ENCODE data around the gene ATP1B1.

The ATP1B1 gene

DNA sequence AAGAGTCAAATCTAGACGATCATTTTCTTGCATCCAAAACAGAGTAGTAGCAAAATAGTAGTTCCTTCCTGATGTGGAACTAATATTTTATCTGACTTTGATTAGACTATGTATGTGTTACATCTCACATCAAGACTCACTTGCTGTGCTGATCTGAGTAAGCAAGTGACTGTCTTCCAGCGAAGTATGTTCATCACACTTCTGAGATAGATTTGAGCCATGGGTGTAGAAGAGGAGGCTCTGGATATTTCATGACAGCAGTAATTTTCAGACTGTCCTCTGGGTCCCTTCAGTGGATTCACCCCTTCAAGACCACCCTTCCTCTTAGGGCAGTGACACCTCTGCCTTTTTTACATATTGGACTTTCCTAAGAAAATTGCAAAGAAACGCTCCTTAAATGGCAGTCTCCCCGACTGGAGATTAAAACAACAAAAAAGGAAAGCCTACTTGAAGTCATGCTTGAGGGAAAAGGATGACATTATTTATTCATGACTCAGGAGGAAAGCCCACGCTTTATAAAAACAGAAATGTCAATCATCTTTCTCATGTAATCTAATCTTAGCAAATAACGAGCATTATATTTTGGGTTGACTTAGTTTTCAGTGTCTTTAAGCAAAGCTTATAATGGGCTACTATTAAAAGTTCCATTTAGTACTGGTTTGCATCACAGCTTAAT, 22.8 kb downstream of the ATP1B1 start:
- H3K4me3 ChIP-seq (ENCODE audit: low read depth, low read length): no peak overlapping the region
- no peaks in the 10 kb centered on the region for H3K9me3 ChIP-seq (ENCODE audit: control insufficient read depth, insufficient read depth, low read depth, low read length)
- H3K27me3 ChIP-seq (ENCODE audit: control insufficient read depth, insufficient read depth, low read length): no peaks in the 10 kb centered on the region
- H3K4me1 ChIP-seq (ENCODE audit: control insufficient read depth, insufficient read depth, low read length): 0 out of 2 replicates have a peak, but pooled peaks cover 4% of the 10 kb centered on the region
- no peak overlapping the region for H3K27ac ChIP-seq (ENCODE audit: low read depth, low read length)
- no peak overlapping the region for H3K9ac ChIP-seq (ENCODE audit: low read length)
- H3K36me3 ChIP-seq (ENCODE audit: control insufficient read depth, insufficient read depth, low read length): peaks cover 64% of the 10 kb centered on the region

DNA sequence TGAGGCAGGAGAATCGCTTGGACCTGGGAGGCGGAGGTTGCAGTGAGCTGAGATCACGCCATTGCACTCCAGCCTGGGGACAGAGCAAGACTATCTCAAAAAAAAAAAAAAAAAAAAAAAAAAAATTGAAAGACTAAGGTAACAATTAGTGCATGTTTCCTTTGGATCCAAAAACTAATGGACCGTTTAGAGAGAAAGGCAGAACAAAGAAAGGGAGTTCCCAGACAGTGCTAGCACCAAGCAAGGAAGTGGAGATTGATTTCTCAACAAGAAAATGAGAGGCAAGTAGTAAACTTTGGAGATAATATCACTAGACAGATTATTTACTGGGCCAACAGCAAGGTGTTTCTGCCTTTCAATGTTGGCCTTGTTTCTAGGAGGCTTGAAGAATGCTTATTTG, 24.2 kb downstream of the ATP1B1 start:
- H3K4me1 ChIP-seq (ENCODE audit: control insufficient read depth, insufficient read depth, low read length): peaks cover 4% of the 10 kb centered on the region; the same call in 1 of the 2 replicates
- H3K9me3 ChIP-seq (ENCODE audit: control insufficient read depth, insufficient read depth, low read depth, low read length): no peaks in the 10 kb centered on the region
- H3K36me3 ChIP-seq (ENCODE audit: control insufficient read depth, insufficient read depth, low read length): peaks cover 51% of the 10 kb centered on the region
- no peak overlapping the region for H3K4me3 ChIP-seq (ENCODE audit: low read depth, low read length)
- H3K27me3 ChIP-seq (ENCODE audit: control insufficient read depth, insufficient read depth, low read length): no peaks in the 10 kb centered on the region
- no peak overlapping the region for H3K27ac ChIP-seq (ENCODE audit: low read depth, low read length)
- no peak overlapping the region for H3K9ac ChIP-seq (ENCODE audit: low read length)

GRCh38 chr1:169132512-169133227, 26.2 kb downstream of the ATP1B1 start:
- no peak overlapping the region for H3K4me3 ChIP-seq (ENCODE audit: low read depth, low read length)
- no peak overlapping the region for H3K27ac ChIP-seq (ENCODE audit: low read depth, low read length)
- H3K36me3 ChIP-seq (ENCODE audit: control insufficient read depth, insufficient read depth, low read length): peaks cover 37% of the 10 kb centered on the region
- peaks cover 9% of the 10 kb centered on the region; the same call in 1 of the 2 replicates for H3K4me1 ChIP-seq (ENCODE audit: control insufficient read depth, insufficient read depth, low read length)
- H3K9ac ChIP-seq (ENCODE audit: low read length): no peak overlapping the region
- H3K9me3 ChIP-seq (ENCODE audit: control insufficient read depth, insufficient read depth, low read depth, low read length): no peaks in the 10 kb centered on the region
- no peaks in the 10 kb centered on the region for H3K27me3 ChIP-seq (ENCODE audit: control insufficient read depth, insufficient read depth, low read length)

DNA sequence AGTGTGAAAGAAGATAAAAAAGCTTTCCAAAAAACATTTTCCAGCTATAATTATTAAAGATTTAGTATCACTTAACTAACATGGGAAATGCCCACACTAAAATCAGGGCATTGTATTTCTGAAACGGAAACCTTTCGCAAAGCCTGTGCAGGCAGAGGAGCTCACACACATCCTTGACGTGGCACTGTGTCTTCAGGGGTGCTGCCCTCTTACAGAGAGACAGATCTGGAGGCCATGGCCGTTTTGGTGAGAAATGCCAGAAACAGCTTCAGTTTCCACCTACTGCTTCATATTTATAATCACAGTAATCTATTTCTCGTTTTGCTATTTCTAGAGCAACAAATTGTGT, 26.7 kb downstream of the ATP1B1 start:
- Histone ChIP-seq H3K9ac (ENCODE audit: low read length) (no peak overlapping the region), H3K27me3 (ENCODE audit: control insufficient read depth, insufficient read depth, low read length) (no peaks in the 10 kb centered on the region), H3K9me3 (ENCODE audit: control insufficient read depth, insufficient read depth, low read depth, low read length) (no peaks in the 10 kb centered on the region), H3K4me1 (ENCODE audit: control insufficient read depth, insufficient read depth, low read length) (peaks cover 9% of the 10 kb centered on the region; the same call in 1 of the 2 replicates), H3K4me3 (ENCODE audit: low read depth, low read length) (no peak overlapping the region), H3K36me3 (ENCODE audit: control insufficient read depth, insufficient read depth, low read length) (peaks cover 32% of the 10 kb centered on the region), H3K27ac (ENCODE audit: low read depth, low read length) (no peak overlapping the region)

- H3K4me3 ChIP-seq (ENCODE audit: low read depth, low read length): no peak overlapping the region
- peaks cover 25% of the 10 kb centered on the region for H3K36me3 ChIP-seq (ENCODE audit: control insufficient read depth, insufficient read depth, low read length)
- peaks cover 9% of the 10 kb centered on the region; the same call in 1 of the 2 replicates for H3K4me1 ChIP-seq (ENCODE audit: control insufficient read depth, insufficient read depth, low read length)
- H3K27me3 ChIP-seq (ENCODE audit: control insufficient read depth, insufficient read depth, low read length): no peaks in the 10 kb centered on the region
- no peaks in the 10 kb centered on the region for H3K9me3 ChIP-seq (ENCODE audit: control insufficient read depth, insufficient read depth, low read depth, low read length)
- no peak overlapping the region for H3K9ac ChIP-seq (ENCODE audit: low read length)
- no peak overlapping the region for H3K27ac ChIP-seq (ENCODE audit: low read depth, low read length)
These were observed 27.5 kb downstream of the ATP1B1 start for GRCh38 chr1:169133801-169134502.

DNA sequence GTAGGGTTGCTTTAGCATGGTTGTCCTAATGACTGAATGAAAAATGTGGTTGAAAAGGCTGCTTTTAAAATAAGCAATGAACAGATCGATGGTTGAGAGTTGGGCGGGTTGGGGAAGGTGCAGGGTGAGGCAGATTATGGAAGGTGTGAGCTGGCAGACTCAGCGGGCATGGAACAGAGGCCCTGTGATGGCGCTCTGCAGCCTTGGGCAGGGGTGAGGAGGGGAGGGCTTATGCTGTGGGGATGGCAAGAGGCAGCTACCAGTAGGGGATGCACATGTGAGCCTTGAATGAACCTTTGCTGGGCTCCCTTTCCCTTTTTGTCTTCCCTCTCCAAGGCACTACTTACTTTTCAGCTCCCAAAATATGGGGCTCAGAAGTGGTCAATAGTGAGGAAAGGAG, 30.9 kb downstream of the ATP1B1 start:
- peaks cover 5% of the 10 kb centered on the region for H3K36me3 ChIP-seq (ENCODE audit: control insufficient read depth, insufficient read depth, low read length)
- H3K4me3 ChIP-seq (ENCODE audit: low read depth, low read length): no peak overlapping the region
- H3K4me1 ChIP-seq (ENCODE audit: control insufficient read depth, insufficient read depth, low read length): peaks cover 9% of the 10 kb centered on the region; the same call in 1 of the 2 replicates
- H3K27me3 ChIP-seq (ENCODE audit: control insufficient read depth, insufficient read depth, low read length): no peaks in the 10 kb centered on the region
- H3K27ac ChIP-seq (ENCODE audit: low read depth, low read length): no peak overlapping the region
- H3K9me3 ChIP-seq (ENCODE audit: control insufficient read depth, insufficient read depth, low read depth, low read length): no peaks in the 10 kb centered on the region
- no peak overlapping the region for H3K9ac ChIP-seq (ENCODE audit: low read length)

GRCh38 chr1:169138866-169139670, 32.6 kb downstream of the ATP1B1 start:
- Histone ChIP-seq H3K9ac (ENCODE audit: low read length) (no peak overlapping the region), H3K27me3 (ENCODE audit: control insufficient read depth, insufficient read depth, low read length) (no peaks in the 10 kb centered on the region), H3K4me3 (ENCODE audit: low read depth, low read length) (no peak overlapping the region), H3K27ac (ENCODE audit: low read depth, low read length) (no peak overlapping the region), H3K4me1 (ENCODE audit: control insufficient read depth, insufficient read depth, low read length) (peaks cover 5% of the 10 kb centered on the region; the same call in 1 of the 2 replicates), H3K9me3 (ENCODE audit: control insufficient read depth, insufficient read depth, low read depth, low read length) (no peaks in the 10 kb centered on the region), H3K36me3 (ENCODE audit: control insufficient read depth, insufficient read depth, low read length) (no peaks in the 10 kb centered on the region)

DNA sequence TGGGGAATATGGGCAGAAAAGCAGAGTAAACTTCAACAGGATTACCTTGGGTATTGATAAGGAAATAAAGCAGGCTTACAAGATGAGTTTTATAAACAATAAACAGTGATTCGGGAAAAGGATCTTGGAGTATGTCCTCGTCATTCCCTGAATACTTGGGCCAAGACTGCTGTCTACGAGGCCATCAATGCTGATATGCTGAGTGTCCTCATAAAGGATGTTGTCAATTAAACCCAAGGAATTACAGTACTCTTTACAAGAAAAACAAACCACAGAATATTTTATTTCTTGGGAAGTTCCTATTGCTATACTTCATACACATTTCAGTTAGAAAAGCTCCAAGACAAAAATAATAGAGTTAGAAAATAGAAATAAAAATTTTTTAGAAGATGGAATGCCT, 34.9 kb downstream of the ATP1B1 start:
- Histone ChIP-seq H3K27ac (ENCODE audit: low read depth, low read length) (no peak overlapping the region), H3K9ac (ENCODE audit: low read length) (no peak overlapping the region), H3K4me1 (ENCODE audit: control insufficient read depth, insufficient read depth, low read length) (no peaks in the 10 kb centered on the region)

DNA sequence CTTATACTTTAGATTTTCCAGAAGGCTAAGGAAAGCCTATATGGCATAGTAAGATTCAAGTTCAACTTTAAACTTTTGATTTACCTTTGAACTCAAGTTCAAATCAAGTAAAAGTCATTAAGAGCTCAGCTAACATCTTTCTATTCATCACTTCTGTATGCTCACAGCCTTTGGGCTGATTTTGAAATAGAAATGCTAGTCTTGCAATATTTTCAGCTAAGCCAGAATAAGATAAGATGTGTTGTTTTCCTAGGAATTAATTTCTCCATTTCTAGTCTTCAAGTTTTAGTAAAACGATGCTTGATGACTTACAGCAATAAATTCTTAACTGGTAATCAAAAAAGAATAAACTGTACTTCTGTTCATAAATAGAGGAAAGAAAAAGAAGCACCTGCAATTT, 35.6 kb downstream of the ATP1B1 start:
- no peak overlapping the region for H3K9ac ChIP-seq (ENCODE audit: low read length)

More for the DNA sequence above, 34.9 kb downstream of the ATP1B1 start:
- Histone ChIP-seq H3K9me3 (ENCODE audit: control insufficient read depth, insufficient read depth, low read depth, low read length) (no peaks in the 10 kb centered on the region), H3K27me3 (ENCODE audit: control insufficient read depth, insufficient read depth, low read length) (no peaks in the 10 kb centered on the region), H3K4me3 (ENCODE audit: low read depth, low read length) (no peak overlapping the region), H3K36me3 (ENCODE audit: control insufficient read depth, insufficient read depth, low read length) (no peaks in the 10 kb centered on the region)

DNA sequence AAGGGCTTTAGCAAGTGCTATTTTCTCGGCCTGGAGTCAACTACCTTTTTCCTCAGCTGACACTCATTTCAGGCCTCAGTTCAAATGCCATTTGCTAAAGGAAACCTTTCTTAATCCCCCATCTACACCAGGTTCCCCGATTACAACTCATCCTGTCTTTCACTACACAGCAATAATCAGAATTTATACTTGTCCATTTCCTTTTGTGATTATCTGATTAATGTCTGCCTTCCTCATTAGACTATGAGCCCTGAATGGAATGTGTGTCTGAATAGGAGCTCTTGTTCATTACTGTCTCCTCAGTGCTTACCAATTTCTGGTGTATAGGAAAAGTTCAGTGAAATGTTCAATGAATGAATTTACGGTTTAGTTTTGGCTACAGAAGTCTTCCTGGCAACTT, 36.9 kb downstream of the ATP1B1 start:
- H3K9ac ChIP-seq (ENCODE audit: low read length): no peak overlapping the region
- no peak overlapping the region for H3K27ac ChIP-seq (ENCODE audit: low read depth, low read length)
- no peaks in the 10 kb centered on the region for H3K27me3 ChIP-seq (ENCODE audit: control insufficient read depth, insufficient read depth, low read length)
- H3K9me3 ChIP-seq (ENCODE audit: control insufficient read depth, insufficient read depth, low read depth, low read length): no peaks in the 10 kb centered on the region
- no peaks in the 10 kb centered on the region for H3K36me3 ChIP-seq (ENCODE audit: control insufficient read depth, insufficient read depth, low read length)
- H3K4me1 ChIP-seq (ENCODE audit: control insufficient read depth, insufficient read depth, low read length): peaks cover 3% of the 10 kb centered on the region; the same call in 1 of the 2 replicates
- no peak overlapping the region for H3K4me3 ChIP-seq (ENCODE audit: low read depth, low read length)

More for the DNA sequence above, 35.6 kb downstream of the ATP1B1 start:
- peaks cover 3% of the 10 kb centered on the region; the same call in 1 of the 2 replicates for H3K4me1 ChIP-seq (ENCODE audit: control insufficient read depth, insufficient read depth, low read length)
- H3K36me3 ChIP-seq (ENCODE audit: control insufficient read depth, insufficient read depth, low read length): no peaks in the 10 kb centered on the region
- H3K9me3 ChIP-seq (ENCODE audit: control insufficient read depth, insufficient read depth, low read depth, low read length): no peaks in the 10 kb centered on the region
- no peak overlapping the region for H3K27ac ChIP-seq (ENCODE audit: low read depth, low read length)
- no peak overlapping the region for H3K4me3 ChIP-seq (ENCODE audit: low read depth, low read length)
- H3K27me3 ChIP-seq (ENCODE audit: control insufficient read depth, insufficient read depth, low read length): no peaks in the 10 kb centered on the region

Data from HUES6 (cell line).